Panc1 (cell line): ENCODE measurements around the gene BCS1L. TPM values are rescaled to one million over a fixed set of nuclear protein-coding genes. Genes with fewer than 3 reads are reported as not detected.

Experiments used
- ATAC-seq: fragments of 200-7000 bp; cut with Tn5 transposase; 2 replicates; pipeline ENCODE4 v1.9.1; 2020; ENCODE audit warnings: mild to moderate bottlenecking, moderate library complexity
- BruUV-seq: library from RNA; stranded (reverse); fragments of 400-500 nt; replicated peaks from 2 replicates; lab custom pipeline; 2021; lab: Mats Ljungman, UMichigan
- CTCF ChIA-PET: fragments of 300-600 bp; sonication (Branson Sonifier 250); formaldehyde crosslinking; loops from one replicate; lab custom pipeline; 2022; ENCODE audit warnings: antibody characterized with exemption; lab: Charles Lee
- POLR2A ChIA-PET: fragments of 300-600 bp; sonication (Branson Sonifier 250); formaldehyde crosslinking; loops from one replicate; lab custom pipeline; 2022; ENCODE audit warnings: antibody characterized with exemption; lab: Charles Lee
- DNase-seq: peaks from one replicate; pipeline ENCODE4 v3.0.0-alpha.2; 2010; ENCODE audit warnings: low read depth, low spot score
- H3K27ac ChIP-seq: 2 replicates; pipeline ENCODE4 v1.5.1; 2011; ENCODE audit warnings: mild to moderate bottlenecking, low read length, inconsistent platforms
- H3K27me3 ChIP-seq: fragments of 200-500 bp; sonication (Bioruptor generic); 2 replicates; pipeline ENCODE4 v1.6.0; 2014; ENCODE audit warnings: low read length, inconsistent platforms; ENCODE audit not compliant: control insufficient read depth, insufficient read depth
- H3K36me3 ChIP-seq: fragments of 200-500 bp; sonication (Bioruptor generic); 2 replicates; pipeline ENCODE4 v1.5.1; 2014; ENCODE audit warnings: inconsistent platforms, mild to moderate bottlenecking, low read length, moderate library complexity; ENCODE audit not compliant: control insufficient read depth, insufficient read depth
- H3K4me1 ChIP-seq: 2 replicates; pipeline ENCODE4 v1.5.1; 2011; ENCODE audit warnings: inconsistent platforms, mild to moderate bottlenecking, low read length, moderate library complexity; ENCODE audit not compliant: control insufficient read depth, insufficient read depth
- H3K4me3 ChIP-seq, 2 experiments: 2 replicates each; pipeline ENCODE4 v1.5.1; 2011 to 2012; ENCODE audit warnings: low read depth in 2 of 2, low read length in 2 of 2, mild to moderate bottlenecking in 2 of 2, inconsistent platforms in 1 of 2, moderate library complexity in 1 of 2
- H3K9me3 ChIP-seq: fragments of 200-500 bp; sonication (Bioruptor generic); 2 replicates; pipeline ENCODE4 v1.5.1; 2014; ENCODE audit warnings: low read depth, mild to moderate bottlenecking, inconsistent platforms, low read length, moderate library complexity; ENCODE audit not compliant: control insufficient read depth, insufficient read depth
- CTCF ChIP-seq: fragments of 450-650 bp; IDR thresholded peaks from 2 replicates; pipeline ENCODE4 v1.5.1; 2017; ENCODE audit warnings: mild to moderate bottlenecking
- POLR2AphosphoS5 ChIP-seq: IDR thresholded peaks from 2 replicates; pipeline ENCODE4 v1.6.1; 2012; ENCODE audit warnings: mild to moderate bottlenecking, low read depth, low read length, moderate library complexity
- SIN3A ChIP-seq: IDR thresholded peaks from 2 replicates; pipeline ENCODE4 v1.6.1; 2012; ENCODE audit warnings: low read depth, mild to moderate bottlenecking, low read length, moderate library complexity, borderline replicate concordance; ENCODE audit not compliant: insufficient read depth
- TCF7L2 ChIP-seq: IDR thresholded peaks from 2 replicates; pipeline ENCODE4 v1.6.1; 2011; ENCODE audit warnings: mild to moderate bottlenecking, low read depth, low read length, inconsistent platforms
- in situ Hi-C: cut with HindIII; loops from 2 replicates; pipeline ENCODE4 v1.10.0; 2016; ENCODE audit warnings: low sequenced_read_pairs, low pct_unique_long_range_greater_than_20kb
- intact Hi-C: fragments of 100-400 bp; cut with micrococcal nuclease; formaldehyde crosslinking; loops from one replicate; pipeline ENCODE4 v1.10.0; 2022; ENCODE audit not compliant: unreplicated experiment
- total RNA-seq: library from RNA; stranded (reverse); gene quantifications from one replicate; pipeline ENCODE4 v1.2.1, GENCODE V29; 2021; ENCODE audit not compliant: unreplicated experiment
- TF ChIP-seq, protein P1 (sequence below), 2 experiments: IDR thresholded peaks; 2 replicates each; pipeline ENCODE4 v1.6.1; 2011 to 2012; ENCODE audit warnings: low read depth in 2 of 2, control low read depth in 1 of 2, low read length in 1 of 2, mild to moderate bottlenecking in 1 of 2, moderate library complexity in 1 of 2; ENCODE audit not compliant: insufficient read depth in 1 of 2

BCS1L gene
- total RNA-seq, 1 experiment from 2014 or later = 42.0 TPM

DNA sequence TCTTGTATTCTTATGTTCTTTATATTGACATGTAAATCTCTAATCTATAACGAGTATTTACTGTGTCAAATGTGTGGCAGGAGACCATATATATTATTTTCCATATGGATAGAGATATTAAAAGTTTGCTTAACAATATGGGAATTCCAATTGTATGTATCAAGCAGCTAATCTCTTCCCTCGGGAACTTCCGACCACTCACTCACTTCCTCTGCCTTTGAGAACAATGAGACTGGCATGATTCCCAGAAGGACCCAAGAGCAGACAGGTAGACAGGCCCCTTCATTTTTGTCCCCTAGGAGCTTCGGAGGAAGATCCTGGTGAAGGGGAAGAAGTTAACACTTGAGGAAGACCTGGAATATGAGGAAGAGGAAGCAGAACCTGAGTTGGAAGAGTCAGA is 27.6 kb upstream of the BCS1L start:
- Histone ChIP-seq H3K27me3 (no peaks in the 10 kb centered on the region), H3K4me3 (no peak overlapping the region), H3K27ac (no peak overlapping the region), H3K36me3 (no peaks in the 10 kb centered on the region; the same call in 1 of the 2 replicates), H3K4me1 (no peaks in the 10 kb centered on the region; the same call in 1 of the 2 replicates), H3K9me3 (no peaks in the 10 kb centered on the region)
- intact Hi-C loops (no loop called here), in situ Hi-C loops (no loop called here)
- CTCF ChIA-PET = no interaction called here
- DNase-seq (no peak), ATAC-seq (no peak)
- BruUV-seq = no TSS peak
- POLR2A ChIA-PET = no interaction called here
- TF ChIP-seq, protein P1, sequence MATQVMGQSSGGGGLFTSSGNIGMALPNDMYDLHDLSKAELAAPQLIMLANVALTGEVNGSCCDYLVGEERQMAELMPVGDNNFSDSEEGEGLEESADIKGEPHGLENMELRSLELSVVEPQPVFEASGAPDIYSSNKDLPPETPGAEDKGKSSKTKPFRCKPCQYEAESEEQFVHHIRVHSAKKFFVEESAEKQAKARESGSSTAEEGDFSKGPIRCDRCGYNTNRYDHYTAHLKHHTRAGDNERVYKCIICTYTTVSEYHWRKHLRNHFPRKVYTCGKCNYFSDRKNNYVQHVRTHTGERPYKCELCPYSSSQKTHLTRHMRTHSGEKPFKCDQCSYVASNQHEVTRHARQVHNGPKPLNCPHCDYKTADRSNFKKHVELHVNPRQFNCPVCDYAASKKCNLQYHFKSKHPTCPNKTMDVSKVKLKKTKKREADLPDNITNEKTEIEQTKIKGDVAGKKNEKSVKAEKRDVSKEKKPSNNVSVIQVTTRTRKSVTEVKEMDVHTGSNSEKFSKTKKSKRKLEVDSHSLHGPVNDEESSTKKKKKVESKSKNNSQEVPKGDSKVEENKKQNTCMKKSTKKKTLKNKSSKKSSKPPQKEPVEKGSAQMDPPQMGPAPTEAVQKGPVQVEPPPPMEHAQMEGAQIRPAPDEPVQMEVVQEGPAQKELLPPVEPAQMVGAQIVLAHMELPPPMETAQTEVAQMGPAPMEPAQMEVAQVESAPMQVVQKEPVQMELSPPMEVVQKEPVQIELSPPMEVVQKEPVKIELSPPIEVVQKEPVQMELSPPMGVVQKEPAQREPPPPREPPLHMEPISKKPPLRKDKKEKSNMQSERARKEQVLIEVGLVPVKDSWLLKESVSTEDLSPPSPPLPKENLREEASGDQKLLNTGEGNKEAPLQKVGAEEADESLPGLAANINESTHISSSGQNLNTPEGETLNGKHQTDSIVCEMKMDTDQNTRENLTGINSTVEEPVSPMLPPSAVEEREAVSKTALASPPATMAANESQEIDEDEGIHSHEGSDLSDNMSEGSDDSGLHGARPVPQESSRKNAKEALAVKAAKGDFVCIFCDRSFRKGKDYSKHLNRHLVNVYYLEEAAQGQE (IDR thresholded peaks at IDR 0.05; ENCODE audit: insufficient read depth in 1 of 2, low read depth in 2 of 2, low read length in 1 of 2) = no peak
- TF ChIP-seq SIN3A = no peak
- no peak for TF ChIP-seq POLR2AphosphoS5
- no peak for TF ChIP-seq TCF7L2
- TF ChIP-seq CTCF = no peak

GRCh38 chr2:218635719-218636118 is 23.8 kb upstream of the BCS1L start:
- Histone ChIP-seq H3K4me3 (no peak overlapping the region), H3K4me1 (no peaks in the 10 kb centered on the region; the same call in 1 of the 2 replicates), H3K27ac (no peak overlapping the region), H3K9me3 (no peaks in the 10 kb centered on the region), H3K36me3 (peaks cover 6% of the 10 kb centered on the region), H3K27me3 (no peaks in the 10 kb centered on the region)
- in situ Hi-C loops = no loop called here
- ChIA-PET POLR2A (interaction anchor here (0.5 kb wide), 1 partner anchor 34 kb away, joined by 3 read pairs; no protein-coding TSS in a partner anchor), CTCF (no interaction called here)
- ATAC-seq (no peak), DNase-seq (no peak)
- intact Hi-C loops = no loop called here
- TF ChIP-seq CTCF (no peak), POLR2AphosphoS5 (no peak)
- TF ChIP-seq, protein P1 (IDR thresholded peaks at IDR 0.05; ENCODE audit: insufficient read depth in 1 of 2, low read depth in 2 of 2, low read length in 1 of 2) = no peak
- BruUV-seq = no TSS peak
